AG09319 (cell line): ENCODE data around the gene METAP1.

Source experiments
- DNase-seq: peaks from one replicate; pipeline ENCODE4 v3.0.0-alpha.2; 2010; ENCODE audit warnings: low read depth; ENCODE audit errors: extremely low read depth
- CTCF ChIP-seq: IDR thresholded peaks from 2 replicates; pipeline ENCODE4 v1.5.1; 2011; ENCODE audit warnings: low read depth, mild to moderate bottlenecking, inconsistent platforms, low read length, moderate library complexity

Gene METAP1

GRCh38 chr4:98997166-98997565, 1.6 kb downstream of the METAP1 start:
- TF ChIP-seq CTCF = no peak

GRCh38 chr4:98998551-98998950, 3.0 kb downstream of the METAP1 start:
- no peak for TF ChIP-seq CTCF
- DNase-seq = no peak

More at GRCh38 chr4:98997166-98997565, 1.6 kb downstream of the METAP1 start:
- no peak for DNase-seq

DNA sequence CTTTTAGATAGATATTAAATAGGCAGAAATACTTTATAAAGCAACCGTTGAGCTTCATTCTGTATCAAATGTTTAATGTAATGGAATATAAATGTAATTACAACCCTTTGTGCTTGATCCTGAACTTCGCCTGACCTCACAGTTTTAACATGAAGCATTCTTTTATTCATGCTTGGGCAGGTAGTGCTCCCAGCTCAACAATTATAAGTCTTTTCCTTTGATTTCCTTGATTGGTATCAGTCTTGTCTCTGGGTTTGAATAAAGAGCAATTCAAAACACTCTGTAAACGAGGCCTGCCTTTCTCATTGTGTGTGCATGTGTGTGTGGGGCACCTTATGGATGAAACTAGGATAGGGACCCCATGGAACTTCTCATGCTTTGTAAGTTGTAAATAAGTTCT, 6.8 kb downstream of the METAP1 start:
- TF ChIP-seq CTCF = no peak

GRCh38 chr4:99008051-99008450, 12.5 kb downstream of the METAP1 start:
- TF ChIP-seq CTCF = no peak
- no peak for DNase-seq

More for the DNA sequence above, 6.8 kb downstream of the METAP1 start:
- DNase-seq = no peak

DNA sequence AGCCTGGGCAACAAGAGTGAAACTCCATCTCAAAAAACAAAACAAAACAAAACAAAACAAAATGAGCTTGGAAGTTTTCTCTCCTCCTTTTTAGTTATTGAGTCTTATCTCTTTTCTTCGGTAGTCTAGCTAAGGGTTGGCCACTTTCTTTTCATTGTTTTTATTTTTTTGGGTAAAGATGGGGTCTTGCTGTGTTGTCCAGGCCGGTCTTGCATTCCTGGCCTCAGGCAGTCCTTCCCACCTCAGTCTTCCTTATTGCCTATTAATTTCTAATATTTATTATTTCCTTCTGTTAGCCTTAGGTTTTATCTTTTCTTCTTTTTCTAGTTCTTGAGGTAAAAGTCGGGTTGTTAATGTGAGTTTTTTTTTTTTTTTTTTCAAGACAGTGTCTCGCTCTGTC, 16.4 kb downstream of the METAP1 start:
- TF ChIP-seq CTCF = no peak
- DNase-seq = no peak

DNA sequence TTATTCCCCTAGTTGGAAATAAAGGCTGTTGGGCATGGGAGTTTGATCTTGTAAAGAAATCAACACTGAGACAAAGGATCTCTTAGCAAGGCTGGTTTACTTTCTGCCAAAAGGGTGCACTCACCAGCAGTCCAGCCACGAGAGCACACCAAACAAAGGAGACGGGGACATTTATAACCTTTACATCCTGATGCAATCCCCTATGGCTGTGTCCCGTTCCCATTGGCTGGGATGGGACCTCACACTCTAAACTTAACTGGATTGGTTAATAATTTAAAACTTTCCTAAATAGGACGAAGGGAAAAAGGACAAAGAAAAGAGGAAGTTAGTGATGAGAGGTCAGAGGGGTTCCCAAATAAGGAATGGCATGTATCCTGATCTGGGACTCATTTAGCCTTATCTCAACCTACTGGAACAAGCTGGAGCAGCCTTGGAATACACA, 17.9 kb downstream of the METAP1 start:
- DNase-seq = no peak
- no peak for TF ChIP-seq CTCF

- no peak for DNase-seq
- no peak for TF ChIP-seq CTCF
Measured at GRCh38 chr4:99013884-99014523, 18.5 kb downstream of the METAP1 start.
